Astrocyte of the hippocampus (primary cell): ENCODE data around the gene CUL7.
"Not testable (repeated sequence)": the region's sequence is repeated elsewhere in the genome, so short reads cannot be mapped to it uniquely, and the experiment has no call there.

Source experiments
- DNase-seq: peaks from one replicate; pipeline ENCODE4 v3.0.0; 2011; ENCODE audit warnings: low read depth, low spot score

The CUL7 gene

GRCh38 chr6:43047998-43048397, 5.7 kb downstream of the CUL7 start:
- DNase-seq = no peak

- DNase-seq = no peak
Observed at GRCh38 chr6:43045371-43045930, 8.2 kb downstream of the CUL7 start.

- DNase-seq = no peak
Observed at GRCh38 chr6:43043310-43043709, 10.3 kb downstream of the CUL7 start.

GRCh38 chr6:43041475-43041874, 12.2 kb downstream of the CUL7 start:
- DNase-seq = not testable (repeated sequence)

GRCh38 chr6:43040542-43041257, 13.0 kb downstream of the CUL7 start:
- DNase-seq = no peak

- DNase-seq = no peak
Observed at GRCh38 chr6:43038727-43039126, 14.9 kb downstream of the CUL7 start.

GRCh38 chr6:43037706-43038105, 15.9 kb downstream of the CUL7 start:
- no peak for DNase-seq

- DNase-seq = peak; percentile 26
Observed at GRCh38 chr6:43037197-43037596, 16.5 kb downstream of the CUL7 start.

GRCh38 chr6:43036712-43037111, 16.9 kb downstream of the CUL7 start:
- no peak for DNase-seq

- DNase-seq = no peak
Observed at GRCh38 chr6:43035495-43036194, 18.0 kb downstream of the CUL7 start.

- no peak for DNase-seq
Observed at GRCh38 chr6:43034190-43034525, 19.5 kb downstream of the CUL7 start.

- DNase-seq = no peak
Observed at GRCh38 chr6:43033496-43034189, 20.0 kb downstream of the CUL7 start.

- no peak for DNase-seq
Observed at GRCh38 chr6:43032326-43032725, 21.3 kb downstream of the CUL7 start.

- DNase-seq = no peak
Observed at GRCh38 chr6:43029120-43029519, 24.5 kb downstream of the CUL7 start.

- DNase-seq = no peak
Observed at GRCh38 chr6:43026365-43026764, 27.3 kb downstream of the CUL7 start.

- DNase-seq = no peak
Observed at GRCh38 chr6:43024436-43024835, 29.2 kb downstream of the CUL7 start.

- DNase-seq = peak; percentile 89
Observed at GRCh38 chr6:43021270-43022047, 32.2 kb downstream of the CUL7 start, which contains the start of gene RRP36. RRP36 (plus strand) TSS chr6:43021623; CDS start chr6:43021655, 32 bp downstream.

- no peak for DNase-seq
Observed at GRCh38 chr6:43020847-43021246, 32.8 kb downstream of the CUL7 start.

GRCh38 chr6:43020052-43020705, 33.5 kb downstream of the CUL7 start:
- no peak for DNase-seq

GRCh38 chr6:43019152-43019551, 34.5 kb downstream of the CUL7 start:
- DNase-seq = no peak

- DNase-seq = no peak
Observed at GRCh38 chr6:43016943-43017334, 36.7 kb downstream of the CUL7 start.
